Measurements from ENCODE around the gene ATRAID. TPM values are rescaled to one million over a fixed set of nuclear protein-coding genes. Genes with fewer than 3 reads are reported as not detected.

Gene ATRAID
- total and polyA plus RNA-seq, 2 donors (not counting 3 experiments of a cell fraction or from before 2014, with no cell fraction given): 84.3 to 283 TPM

GRCh38 chr2:27218614-27219013 is 6.8 kb downstream of the ATRAID start:
- no peak for TF ChIP-seq POLR2A (IDR thresholded peaks at IDR 0.05; ENCODE audit: low read depth, low read length)
- TF ChIP-seq POLR2AphosphoS5 (IDR thresholded peaks at IDR 0.05; ENCODE audit: insufficient read depth, low read depth, low read length): no peak
- no peak for TF ChIP-seq EZH2 (IDR thresholded peaks at IDR 0.05; ENCODE audit: borderline replicate concordance, low read depth, low read length, severe bottlenecking)
- TF ChIP-seq MAX (IDR thresholded peaks at IDR 0.05; ENCODE audit: insufficient read depth, insufficient read length): no peak
- no peak for TF ChIP-seq FOS (IDR thresholded peaks at IDR 0.05; ENCODE audit: borderline replicate concordance, insufficient read depth, low read length)
- TF ChIP-seq GATA2 (IDR thresholded peaks at IDR 0.05; ENCODE audit: insufficient read depth, insufficient read length, low read depth, low read length): no peak
- TF ChIP-seq CTCF (IDR thresholded peaks at IDR 0.05; ENCODE audit: extremely low read depth in 1 of 2, insufficient read depth in 1 of 2, low read depth in 1 of 2, low read length in 2 of 2): no peak
- no peak for TF ChIP-seq JUN (IDR thresholded peaks at IDR 0.05; ENCODE audit: borderline replicate concordance, insufficient read depth, insufficient read length, low read depth)
- no peak for TF ChIP-seq MYC (IDR thresholded peaks at IDR 0.05; ENCODE audit: low read depth, low read length)
- H3K9me1 ChIP-seq (replicated peaks; ENCODE audit: control insufficient read depth, extremely low read depth, insufficient read depth, low read length): no peaks in the 10 kb centered on the region
- H2AFZ ChIP-seq (ENCODE audit: low read depth, low read length): no peak overlapping the region
- DNase-seq (ENCODE audit: low read depth, low spot score) (no peak), FAIRE-seq (no peak)
- peaks cover 10 to 12% of the 10 kb centered on the region in 2 experiments for H3K36me3 ChIP-seq (ENCODE audit: control insufficient read depth in 2 of 2, extremely low read depth in 1 of 2, insufficient read depth in 2 of 2, low read length in 2 of 2)
- H4K20me1 ChIP-seq (replicated peaks; ENCODE audit: control insufficient read depth, extremely low read depth, insufficient read depth, low read length): no peaks in the 10 kb centered on the region
- H3K9me3 ChIP-seq (replicated peaks; ENCODE audit: control insufficient read depth, insufficient read depth, low read length): no peaks in the 10 kb centered on the region
- peaks cover 16% of the 10 kb centered on the region for H3K4me1 ChIP-seq (ENCODE audit: control insufficient read depth, extremely low read depth, insufficient read depth, low read length)
- no peak overlapping the region for H3K27ac ChIP-seq (ENCODE audit: insufficient read depth, low read depth, low read length)
- H3K79me2 ChIP-seq (ENCODE audit: control insufficient read depth, insufficient read depth, low read length): peaks cover 25% of the 10 kb centered on the region
- ChIA-PET POLR2A (no interaction called here), CTCF (interaction anchor here (0.6 kb wide), 1 partner anchor 85 kb away, joined by 3 read pairs; no protein-coding TSS in a partner anchor)
- intact Hi-C loops (cut with micrococcal nuclease): no loop called here
- H3K4me2 ChIP-seq (ENCODE audit: insufficient read depth, low read length): peak overlapping the region; percentile 94
- H3K27me3 ChIP-seq (ENCODE audit: control insufficient read depth in 2 of 2, insufficient read depth in 2 of 2, low read length in 2 of 2): no peaks in the 10 kb centered on the region
- dilution Hi-C loops (cut with MboI; ENCODE audit: extremely low pct_ligation_motif_present, low sequenced_read_pairs): no loop called here
- BruUV-seq (replicated peaks): no TSS peak
- H3K4me3 ChIP-seq (replicated peaks in 1 of 3; ENCODE audit: insufficient read depth in 1 of 3, low read depth in 1 of 3, low read length in 3 of 3): peak overlapping the region in 1 of 3 experiments; percentile 86
- H3K9ac ChIP-seq (replicated peaks; ENCODE audit: extremely low read depth, insufficient read depth, low read length): peak overlapping the region; percentile 86

All from endothelial cell of umbilical vein (primary cell).